Endodermal cell (in vitro differentiated cells): ENCODE measurements around the gene STC2. TPM values are rescaled to one million over a fixed set of nuclear protein-coding genes. Genes with fewer than 3 reads are reported as not detected.

Experiments used
- DNase-seq: peaks from one replicate; pipeline ENCODE4 v3.0.0-alpha.2; 2017
- H3K27ac ChIP-seq: 2 replicates; pipeline ENCODE4 v1.5.1; 2013; ENCODE audit warnings: mild to moderate bottlenecking, low read depth, low read length, moderate library complexity
- H3K27me3 ChIP-seq: 2 replicates; pipeline ENCODE4 v1.6.1; 2013; ENCODE audit warnings: mild to moderate bottlenecking, low read length, moderate library complexity; ENCODE audit not compliant: insufficient read depth, control insufficient read depth, poor library complexity, severe bottlenecking
- H3K36me3 ChIP-seq: 2 replicates; pipeline ENCODE4 v1.7.0; 2013; ENCODE audit warnings: mild to moderate bottlenecking, low read length, moderate library complexity; ENCODE audit not compliant: control insufficient read depth, insufficient read depth
- H3K4me1 ChIP-seq: one replicate; pipeline ENCODE4 v1.7.0; 2013; ENCODE audit warnings: low read length; ENCODE audit not compliant: control insufficient read depth, insufficient read depth
- H3K4me3 ChIP-seq: 2 replicates; pipeline ENCODE4 v1.5.1; 2013; ENCODE audit warnings: mild to moderate bottlenecking, low read length, moderate library complexity
- H3K9ac ChIP-seq: 2 replicates; pipeline ENCODE4 v1.6.1; 2013; ENCODE audit warnings: mild to moderate bottlenecking, low read length, moderate library complexity; ENCODE audit not compliant: poor library complexity, severe bottlenecking; ENCODE audit errors: extremely low read depth
- H3K9me3 ChIP-seq: 2 replicates; pipeline ENCODE4 v1.6.1; 2013; ENCODE audit warnings: mild to moderate bottlenecking, low read length, moderate library complexity; ENCODE audit not compliant: control insufficient read depth
- H3K27ac Mint-ChIP-seq: 2 replicates; pipeline ENCODE4 v1.8.0; 2020; ENCODE audit warnings: mixed read lengths
- H3K27me3 Mint-ChIP-seq: 2 replicates; pipeline ENCODE4 v1.8.0; 2021; ENCODE audit warnings: mild to moderate bottlenecking, mixed read lengths; ENCODE audit not compliant: insufficient read depth
- H3K36me3 Mint-ChIP-seq: 2 replicates; pipeline ENCODE4 v1.8.0; 2020; ENCODE audit warnings: low read depth, mixed read lengths
- H3K4me1 Mint-ChIP-seq: 2 replicates; pipeline ENCODE4 v1.8.0; 2020; ENCODE audit warnings: mixed read lengths
- H3K4me3 Mint-ChIP-seq: 2 replicates; pipeline ENCODE4 v1.8.0; 2020; ENCODE audit warnings: mild to moderate bottlenecking, moderate library complexity, mixed read lengths
- H3K9me3 Mint-ChIP-seq: 2 replicates; pipeline ENCODE4 v1.8.0; 2020; ENCODE audit warnings: mild to moderate bottlenecking, mixed read lengths
- WGBS, 2 experiments: methylation state at CpG; one replicate each; pipeline versions ENCODE4 v1.1.5 to v1.1.7; 2013; ENCODE audit warnings: missing lambda C conversion rate in 2 of 2, mixed read lengths in 1 of 2; ENCODE audit not compliant: insufficient coverage in 1 of 2, insufficient read length in 1 of 2; 5-methylcytosine and 5-hydroxymethylcytosine counted together
- total RNA-seq, 2 donors: library from RNA; stranded (reverse); fragmentation: NEBNext Ultra II Directional in 1 of 2; extraction: Animal tissue kit (Norgen Biotek cat#: 25700) in 1 of 2; gene quantifications; 2 replicates in 1 of 2; 3 replicates in 1 of 2; pipeline ENCODE4 v1.2.1, GENCODE V29; 2021
- TF ChIP-seq, protein P1 (sequence below): fragments of 200-600 bp; sonication (generic); conservative IDR thresholded peaks from 2 replicates; pipeline ENCODE4 v1.5.0; 2021; ENCODE audit warnings: antibody characterized with exemption, mild to moderate bottlenecking

The STC2 gene
- total RNA-seq, 2 donors from 2014 or later, result 4.6 to 4.8 TPM

DNA sequence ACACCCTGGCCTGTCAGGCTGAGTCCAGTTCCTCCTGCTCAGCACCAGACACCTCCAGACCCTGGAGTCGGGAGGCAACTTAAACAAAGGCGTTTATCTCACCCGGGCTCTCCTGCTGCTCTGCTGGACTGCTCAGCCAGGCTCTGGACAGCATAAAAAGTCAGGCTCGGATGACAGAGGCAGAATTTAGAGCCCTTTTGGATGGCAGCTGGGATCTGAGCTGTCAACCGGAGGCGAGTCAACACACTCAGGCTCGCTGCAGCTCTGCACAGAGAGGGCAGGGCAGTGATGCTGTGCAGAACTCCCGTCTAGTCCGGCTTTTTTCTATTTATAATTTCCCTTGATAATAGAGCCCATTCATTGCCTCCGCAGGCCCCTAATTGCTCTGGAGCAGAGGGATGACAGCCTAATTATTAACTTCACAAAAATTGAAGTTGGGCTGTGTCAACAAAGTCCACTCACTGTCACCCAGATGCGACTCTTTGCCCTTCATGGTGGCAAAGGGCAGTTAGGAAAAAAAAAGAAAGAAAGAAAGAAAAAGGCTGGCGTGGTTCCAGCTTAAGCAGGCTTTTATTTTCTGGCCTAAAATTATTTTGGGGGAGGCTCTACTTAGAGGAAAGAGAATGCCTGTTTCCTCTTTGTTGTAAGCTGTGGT lies 37.6 kb downstream of the STC2 start:
- peak overlapping the region; percentile 32 for H3K27ac ChIP-seq
- H3K4me3 Mint-ChIP-seq, result no peak overlapping the region

DNA sequence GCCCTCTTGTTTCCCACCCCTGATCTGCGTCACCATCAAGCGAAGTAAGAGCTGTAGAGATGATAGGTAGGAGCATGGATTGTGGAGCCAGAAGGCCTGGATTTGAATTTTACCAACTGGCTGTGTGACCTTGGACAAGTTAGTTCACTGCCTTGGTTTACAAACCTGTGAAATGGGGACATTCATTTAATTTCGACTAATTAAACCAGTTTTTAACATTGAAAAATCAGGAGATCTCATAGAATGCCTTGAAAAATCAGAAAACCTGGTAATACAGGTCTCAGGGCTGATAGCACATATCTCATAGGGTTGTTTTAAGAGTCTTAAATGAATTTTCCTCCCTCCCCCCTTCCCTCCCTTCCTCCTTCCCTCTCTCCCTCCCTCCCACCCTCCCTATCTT lies 38.8 kb downstream of the STC2 start:
- H3K27me3 ChIP-seq, result peaks cover 19% of the 10 kb centered on the region
- H3K9me3 ChIP-seq, result no peaks in the 10 kb centered on the region
- H3K9ac ChIP-seq, result no peak overlapping the region
- H3K4me3 Mint-ChIP-seq, result no peak overlapping the region
- TF ChIP-seq, protein P1, sequence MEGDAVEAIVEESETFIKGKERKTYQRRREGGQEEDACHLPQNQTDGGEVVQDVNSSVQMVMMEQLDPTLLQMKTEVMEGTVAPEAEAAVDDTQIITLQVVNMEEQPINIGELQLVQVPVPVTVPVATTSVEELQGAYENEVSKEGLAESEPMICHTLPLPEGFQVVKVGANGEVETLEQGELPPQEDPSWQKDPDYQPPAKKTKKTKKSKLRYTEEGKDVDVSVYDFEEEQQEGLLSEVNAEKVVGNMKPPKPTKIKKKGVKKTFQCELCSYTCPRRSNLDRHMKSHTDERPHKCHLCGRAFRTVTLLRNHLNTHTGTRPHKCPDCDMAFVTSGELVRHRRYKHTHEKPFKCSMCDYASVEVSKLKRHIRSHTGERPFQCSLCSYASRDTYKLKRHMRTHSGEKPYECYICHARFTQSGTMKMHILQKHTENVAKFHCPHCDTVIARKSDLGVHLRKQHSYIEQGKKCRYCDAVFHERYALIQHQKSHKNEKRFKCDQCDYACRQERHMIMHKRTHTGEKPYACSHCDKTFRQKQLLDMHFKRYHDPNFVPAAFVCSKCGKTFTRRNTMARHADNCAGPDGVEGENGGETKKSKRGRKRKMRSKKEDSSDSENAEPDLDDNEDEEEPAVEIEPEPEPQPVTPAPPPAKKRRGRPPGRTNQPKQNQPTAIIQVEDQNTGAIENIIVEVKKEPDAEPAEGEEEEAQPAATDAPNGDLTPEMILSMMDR, result no peak
- 59 to 67% methylated on average over 3 of the region's 3 CpGs for WGBS, 2 experiments
- peaks cover 68% of the 10 kb centered on the region for H3K27me3 Mint-ChIP-seq
- H3K27ac ChIP-seq, result no peak overlapping the region
- H3K27ac Mint-ChIP-seq, result no peak overlapping the region
- no peak for DNase-seq
- peaks cover 5% of the 10 kb centered on the region for H3K9me3 Mint-ChIP-seq
- H3K4me3 ChIP-seq, result no peak overlapping the region
- peaks cover 9% of the 10 kb centered on the region for H3K4me1 ChIP-seq
- H3K36me3 ChIP-seq, result no peaks in the 10 kb centered on the region
- H3K36me3 Mint-ChIP-seq, result no peaks in the 10 kb centered on the region
- peaks cover 9% of the 10 kb centered on the region for H3K4me1 Mint-ChIP-seq

More for the DNA sequence above, 37.6 kb downstream of the STC2 start:
- Mint-ChIP-seq H3K36me3 (no peaks in the 10 kb centered on the region), H3K9me3 (peaks cover 2% of the 10 kb centered on the region), H3K4me1 (peaks cover 14% of the 10 kb centered on the region), H3K27ac (no peak overlapping the region), H3K27me3 (peaks cover 64% of the 10 kb centered on the region)
- DNase-seq, result no peak
- WGBS, 2 experiments, result 59 to 88% methylated on average over 9 to 12 of the region's 12 CpGs
- Histone ChIP-seq H3K36me3 (no peaks in the 10 kb centered on the region), H3K27me3 (peaks cover 18% of the 10 kb centered on the region), H3K4me3 (no peak overlapping the region), H3K4me1 (peaks cover 12% of the 10 kb centered on the region), H3K9ac (no peak overlapping the region), H3K9me3 (no peaks in the 10 kb centered on the region)
- TF ChIP-seq, protein P1, result no peak

DNA sequence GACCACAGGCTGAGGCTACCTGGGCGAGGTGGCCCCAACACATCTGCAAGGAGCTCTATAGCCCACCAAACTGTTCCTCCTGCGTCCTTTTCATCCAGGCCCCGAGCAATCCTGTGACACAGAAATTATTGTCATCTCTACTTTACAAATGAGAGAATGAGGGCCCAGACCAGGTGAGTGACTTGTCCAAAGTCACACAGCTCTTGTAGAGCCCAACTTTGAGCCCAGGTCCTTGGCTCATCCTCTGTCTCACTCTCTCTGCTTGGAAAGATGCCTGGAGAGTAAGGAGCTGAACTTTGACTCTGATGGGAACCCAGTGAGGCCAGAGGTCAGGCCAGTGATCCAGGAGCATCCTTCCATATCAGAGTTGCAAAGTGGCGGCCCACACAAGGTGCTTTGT lies 39.6 kb downstream of the STC2 start:
- 90 to 96% methylated on average over 3 to 4 of the region's 4 CpGs for WGBS, 2 experiments
- H3K36me3 ChIP-seq, result no peaks in the 10 kb centered on the region
- no peak overlapping the region for H3K9ac ChIP-seq
- H3K9me3 Mint-ChIP-seq, result peaks cover 5% of the 10 kb centered on the region
- peaks cover 8% of the 10 kb centered on the region for H3K4me1 ChIP-seq
- H3K27ac ChIP-seq, result no peak overlapping the region
- no peak overlapping the region for H3K4me3 ChIP-seq
- peaks cover 68% of the 10 kb centered on the region for H3K27me3 Mint-ChIP-seq
- no peak for DNase-seq
- TF ChIP-seq, protein P1, result no peak
- H3K27ac Mint-ChIP-seq, result no peak overlapping the region
- H3K27me3 ChIP-seq, result peaks cover 22% of the 10 kb centered on the region
- H3K4me3 Mint-ChIP-seq, result no peak overlapping the region
- H3K4me1 Mint-ChIP-seq, result peaks cover 5% of the 10 kb centered on the region
- no peaks in the 10 kb centered on the region for H3K9me3 ChIP-seq
- H3K36me3 Mint-ChIP-seq, result no peaks in the 10 kb centered on the region
